GM18498 (cell line): ENCODE results near the gene HBB.

Source experiments
- ATAC-seq: cut with Tn5 transposase; IDR thresholded peaks from one replicate; pipeline ENCODE4 v1.9.1; 2021; ENCODE audit warnings: mild to moderate bottlenecking, moderate library complexity; ENCODE audit not compliant: unreplicated experiment

The HBB gene

GRCh38 chr11:5247472-5248192, 20.8 kb upstream of the HBB start:
- no peak for ATAC-seq

- no peak for ATAC-seq
These were observed 20.1 kb upstream of the HBB start for GRCh38 chr11:5246772-5247471.

GRCh38 chr11:5245155-5245554, 18.3 kb upstream of the HBB start:
- ATAC-seq: no peak

GRCh38 chr11:5243816-5244180, 16.9 kb upstream of the HBB start:
- no peak for ATAC-seq

GRCh38 chr11:5242933-5243815, 16.3 kb upstream of the HBB start:
- peak; percentile 65 for ATAC-seq

GRCh38 chr11:5242208-5242607, 15.3 kb upstream of the HBB start:
- ATAC-seq: no peak

GRCh38 chr11:5241458-5241857, 14.6 kb upstream of the HBB start:
- no peak for ATAC-seq

- ATAC-seq: no peak
These were observed 13.6 kb upstream of the HBB start for GRCh38 chr11:5240458-5240857.

DNA sequence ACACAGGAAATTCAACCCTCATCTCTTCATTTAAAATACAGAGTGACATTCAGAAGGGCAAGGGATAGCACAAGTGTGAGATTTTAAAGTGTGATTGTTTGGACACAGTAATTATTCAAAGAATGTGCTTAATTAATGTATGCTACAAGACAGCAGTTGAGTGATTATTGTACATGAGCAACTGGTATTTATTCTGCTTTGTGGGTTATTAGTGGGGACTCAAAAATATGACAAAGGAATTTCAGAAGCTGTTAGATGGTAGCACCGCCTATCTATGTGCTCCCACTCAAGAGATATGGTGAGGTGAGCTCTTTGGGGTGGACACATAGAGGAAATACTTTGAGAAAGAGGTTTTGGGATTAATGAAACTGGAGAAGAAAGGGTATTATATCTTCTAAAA, 13.2 kb upstream of the HBB start:
- no peak for ATAC-seq

DNA sequence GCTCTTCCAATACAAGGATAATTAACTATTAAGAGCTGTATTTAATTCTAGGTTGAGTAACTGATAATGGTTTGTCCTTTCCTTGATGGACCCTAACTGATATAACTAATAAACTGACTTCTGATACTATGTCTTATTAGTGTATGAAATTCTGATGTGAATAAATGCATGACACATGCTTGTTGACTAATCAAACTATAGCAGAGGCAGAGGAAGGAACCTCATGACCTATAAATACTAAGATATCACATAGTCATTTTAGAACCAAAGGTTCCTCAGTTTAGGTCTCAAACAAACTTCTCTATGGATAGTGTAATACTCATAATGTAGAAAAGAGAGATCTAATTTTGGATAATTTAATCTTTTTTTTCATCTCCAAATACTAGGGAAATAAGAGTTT, 12.2 kb upstream of the HBB start:
- ATAC-seq: no peak

GRCh38 chr11:5238486-5238885, 11.6 kb upstream of the HBB start:
- ATAC-seq: no peak

GRCh38 chr11:5237420-5237819, 10.5 kb upstream of the HBB start:
- no peak for ATAC-seq

- ATAC-seq: no peak
These were observed 8.7 kb upstream of the HBB start for GRCh38 chr11:5235364-5236095.

- peak; percentile 78 for ATAC-seq
These were observed 7.5 kb upstream of the HBB start, which contains the start of gene HBD for GRCh38 chr11:5234381-5234834. HBD (minus strand) TSS chr11:5234483; CDS start chr11:5234433, 50 bp downstream.

DNA sequence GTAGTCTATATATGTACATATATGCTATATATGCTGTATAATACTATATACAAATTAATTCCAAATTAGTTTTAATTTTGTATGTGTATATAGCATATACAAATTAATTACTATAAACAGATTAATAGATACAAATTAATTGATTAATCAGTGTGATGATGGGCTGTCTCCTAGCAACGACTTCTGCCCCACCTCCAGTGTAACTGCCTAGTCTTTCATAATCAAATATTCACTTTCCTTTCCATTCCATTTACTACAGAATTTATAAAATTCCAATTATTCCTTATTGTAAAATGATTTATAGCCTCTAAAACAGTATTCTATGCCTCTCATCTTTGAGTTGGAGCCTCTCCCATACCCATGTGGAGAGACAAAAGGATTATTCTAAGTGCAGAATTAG, 6.4 kb upstream of the HBB start:
- no peak for ATAC-seq

DNA sequence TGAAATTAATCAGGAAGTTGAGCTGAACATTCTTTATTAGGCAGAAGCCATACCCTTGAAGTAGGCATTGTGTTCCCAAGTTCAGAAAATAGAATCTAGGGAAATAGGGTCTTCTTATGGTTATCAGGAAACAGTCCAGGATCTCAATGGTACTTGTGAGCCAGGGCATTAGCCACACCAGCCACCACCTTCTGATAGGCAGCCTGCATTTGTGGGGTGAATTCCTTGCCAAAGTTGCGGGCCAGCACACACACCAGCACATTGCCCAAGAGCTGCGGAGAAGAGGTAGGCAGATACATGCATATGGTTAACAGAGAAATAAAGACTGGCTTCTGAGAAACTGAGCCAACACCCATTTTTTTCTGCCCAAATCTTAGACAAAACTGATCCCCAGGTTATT, 6.0 kb upstream of the HBB start:
- ATAC-seq: no peak

GRCh38 chr11:5232176-5232575, 5.3 kb upstream of the HBB start:
- no peak for ATAC-seq

DNA sequence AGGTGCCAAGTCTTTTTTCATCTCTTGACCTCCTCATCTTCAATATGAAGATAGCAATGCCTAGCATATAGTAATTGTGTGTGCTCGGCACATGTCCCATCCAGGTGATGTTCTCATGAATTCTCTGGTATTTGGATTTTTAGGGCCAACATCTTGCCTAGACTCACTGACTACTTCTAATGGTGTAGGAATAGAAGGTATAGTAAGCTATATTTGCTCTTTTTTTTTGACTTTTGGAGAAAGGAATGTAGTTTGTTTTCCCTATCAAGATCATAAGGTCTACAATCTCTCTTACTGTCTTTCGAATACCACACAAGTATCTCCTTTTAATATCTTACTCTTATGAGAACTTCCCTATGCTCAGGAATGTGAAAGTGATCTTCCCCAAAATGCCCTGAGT, 4.2 kb upstream of the HBB start:
- no peak for ATAC-seq

DNA sequence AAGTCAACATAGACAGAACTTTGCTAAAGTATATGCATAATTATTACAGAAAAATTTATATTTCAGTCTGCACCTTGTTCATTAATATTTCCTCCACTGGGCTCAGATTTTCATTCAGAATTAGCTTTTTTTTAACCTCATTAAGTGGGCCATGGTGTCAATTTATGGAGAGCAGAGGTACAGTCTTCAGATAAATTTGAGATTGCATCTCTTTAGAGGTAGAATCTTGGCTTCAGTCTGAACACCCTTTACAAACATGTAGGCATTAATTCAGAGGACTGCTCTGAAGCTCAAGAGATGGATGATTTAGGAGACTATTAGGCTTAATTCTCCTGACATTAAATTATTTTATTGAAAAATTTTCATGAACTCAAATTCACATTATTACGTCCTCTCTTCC, 3.4 kb upstream of the HBB start:
- ATAC-seq: no peak

DNA sequence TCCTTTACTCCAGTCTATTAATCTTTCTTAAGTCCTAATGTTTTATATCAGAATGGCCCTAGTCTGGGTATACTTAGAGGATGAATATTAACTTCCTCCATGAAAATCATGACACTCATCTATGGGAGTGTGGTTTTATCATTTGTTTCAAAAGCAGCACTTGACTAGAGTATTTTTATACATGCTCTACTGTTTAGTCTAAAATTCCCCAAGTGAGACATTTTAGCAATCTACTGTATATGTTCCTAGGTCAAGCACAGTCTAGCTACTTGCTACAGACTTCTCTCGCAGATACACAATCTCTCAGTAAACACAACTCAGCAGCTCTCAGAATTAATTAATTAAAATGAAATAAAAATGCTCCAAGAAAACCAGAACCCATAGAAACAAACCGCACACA, 2.9 kb upstream of the HBB start:
- no peak for ATAC-seq

DNA sequence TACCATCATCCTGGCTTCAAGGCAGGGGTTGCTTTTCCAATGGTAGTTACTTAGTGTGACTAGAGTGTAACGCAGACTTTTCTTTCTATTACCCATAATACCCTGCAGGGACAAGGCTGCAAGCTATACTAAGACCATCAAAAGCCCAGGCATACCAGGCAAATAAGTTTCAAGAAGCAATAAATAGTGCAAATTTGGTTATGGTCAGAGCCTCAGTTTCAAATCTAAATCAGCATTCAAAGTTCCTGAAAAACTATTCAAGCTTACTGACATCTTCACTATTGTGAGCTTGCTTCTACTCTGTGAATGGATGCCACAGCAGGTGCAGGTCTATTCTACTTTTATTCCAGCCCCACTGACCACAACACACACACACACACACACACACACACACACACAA, 2.5 kb upstream of the HBB start:
- no peak for ATAC-seq
